Forelimb muscle (tissue), 1 donor: ENCODE measurements around the gene RPS3A. TPM values are rescaled to one million over a fixed set of nuclear protein-coding genes. Genes with fewer than 3 reads are reported as not detected.
"Not testable (repeated sequence)": the region's sequence is repeated elsewhere in the genome, so short reads cannot be mapped to it uniquely, and the experiment has no call there.

Experiments used
- DNase-seq: peaks from one replicate; pipeline ENCODE4 v3.0.0-alpha.2; 2013; ENCODE audit warnings: low read depth
- polyA plus RNA-seq: library from polyadenylated mRNA; unstranded; fragments of 120-200 nt; gene quantifications from one replicate; pipeline ENCODE4 v1.2.1, GENCODE V29; 2013; ENCODE audit not compliant: insufficient read length

RPS3A gene
- polyA plus RNA-seq, 1 donor, result 5,513 TPM

- no peak for DNase-seq
These were observed 15.6 kb downstream of the RPS3A start for GRCh38 chr4:151114986-151115385.

- DNase-seq, result peak; percentile 31
These were observed 18.0 kb downstream of the RPS3A start for GRCh38 chr4:151117371-151117962.

GRCh38 chr4:151129796-151130195 is 30.4 kb downstream of the RPS3A start:
- DNase-seq, result no peak

DNA sequence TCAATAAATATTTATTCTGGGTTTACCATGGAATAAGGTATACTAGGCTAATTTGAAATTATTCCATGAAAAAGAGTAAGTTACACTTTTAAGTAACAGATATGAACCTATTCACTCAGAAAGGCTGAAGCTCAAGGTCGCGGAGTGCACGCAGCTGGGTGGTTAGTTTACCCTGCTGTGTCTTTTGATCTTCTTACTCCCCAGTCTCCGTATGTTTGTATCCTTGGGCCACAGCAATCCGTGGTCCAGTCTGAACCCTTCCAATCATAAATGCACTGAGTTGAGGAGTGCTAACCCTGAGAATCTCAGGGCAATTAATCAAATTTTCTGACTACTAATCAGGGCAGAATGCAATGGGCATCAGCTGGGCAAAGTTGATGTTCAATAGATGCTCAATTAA is 33.9 kb downstream of the RPS3A start:
- DNase-seq, result no peak

DNA sequence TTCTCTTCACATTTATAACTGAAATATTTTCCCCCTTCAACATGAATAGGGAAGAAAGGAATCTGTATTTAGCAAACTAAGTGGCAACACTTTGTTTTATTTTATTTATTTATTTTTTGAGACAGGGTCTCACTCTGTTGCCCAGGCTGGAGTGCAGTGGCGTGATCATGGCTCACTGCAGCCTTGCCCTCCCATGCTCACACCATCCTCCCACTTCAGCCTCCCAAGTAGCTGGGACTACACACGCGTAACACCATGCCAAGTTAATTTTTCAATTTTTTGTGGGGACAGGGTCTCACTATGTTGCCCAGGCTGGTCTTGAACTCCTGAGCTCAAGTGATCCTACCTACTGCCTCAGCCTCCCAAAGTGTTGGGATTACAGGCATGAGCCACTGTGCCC is 36.6 kb downstream of the RPS3A start:
- not testable (repeated sequence) for DNase-seq

DNA sequence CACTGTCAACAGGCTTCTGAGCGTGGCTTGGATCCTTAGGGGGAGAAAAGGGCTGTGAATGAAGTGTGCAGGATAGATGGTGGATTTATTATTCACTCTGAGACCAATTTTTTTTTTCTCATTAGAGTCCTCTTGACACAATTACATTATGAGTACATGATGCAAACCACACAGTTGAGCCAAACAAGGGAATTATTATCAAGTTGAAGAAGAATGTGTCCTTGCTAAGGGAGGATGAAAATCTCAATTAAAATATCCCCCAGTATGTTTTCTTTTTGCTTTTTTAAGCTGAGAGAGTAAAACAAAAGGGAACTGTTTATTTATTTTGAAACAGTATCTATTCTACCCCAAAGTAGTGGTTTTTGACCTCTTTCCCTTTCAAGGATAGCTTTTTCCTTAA is 40.4 kb downstream of the RPS3A start:
- no peak for DNase-seq

DNA sequence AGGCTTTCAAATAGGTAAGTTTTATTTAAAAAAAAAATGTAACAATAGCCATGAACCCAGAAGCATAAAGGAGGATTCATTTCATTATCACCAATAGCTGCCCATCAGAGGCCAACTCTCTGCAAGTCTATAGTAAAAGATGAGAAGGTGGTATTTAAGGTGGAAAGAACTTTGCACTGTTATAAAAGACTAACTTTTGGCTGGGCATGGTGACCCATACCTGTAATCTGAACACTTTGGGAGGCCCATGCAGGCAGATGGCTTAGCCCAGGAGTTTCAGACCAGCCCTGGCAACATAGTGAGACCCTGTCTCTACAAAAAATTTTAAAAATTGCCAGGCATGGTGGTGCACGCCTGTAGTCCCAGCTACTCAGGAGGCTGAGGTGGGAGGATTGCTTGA is 43.3 kb downstream of the RPS3A start:
- DNase-seq, result no peak

- no peak for DNase-seq
These were observed 43.7 kb downstream of the RPS3A start for GRCh38 chr4:151143162-151143561.

DNA sequence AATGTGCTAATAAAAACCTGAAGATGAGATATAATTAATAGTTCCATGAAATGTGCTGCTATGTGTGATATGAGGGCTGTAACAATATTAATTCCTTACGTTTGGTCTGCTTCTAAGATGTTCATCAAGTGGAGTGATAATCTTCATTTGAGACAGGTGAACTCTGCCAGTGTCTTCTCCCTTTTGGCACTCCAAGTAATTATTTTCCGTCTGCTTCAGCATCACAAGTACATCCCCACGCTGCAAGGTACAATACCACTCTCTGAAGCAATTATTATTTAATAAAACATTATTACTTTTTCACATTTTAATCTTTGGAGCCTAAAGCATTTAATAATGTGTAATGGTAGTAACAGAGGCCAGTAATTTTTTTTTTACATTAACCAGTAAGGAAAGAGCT is 44.4 kb downstream of the RPS3A start:
- DNase-seq, result no peak

DNA sequence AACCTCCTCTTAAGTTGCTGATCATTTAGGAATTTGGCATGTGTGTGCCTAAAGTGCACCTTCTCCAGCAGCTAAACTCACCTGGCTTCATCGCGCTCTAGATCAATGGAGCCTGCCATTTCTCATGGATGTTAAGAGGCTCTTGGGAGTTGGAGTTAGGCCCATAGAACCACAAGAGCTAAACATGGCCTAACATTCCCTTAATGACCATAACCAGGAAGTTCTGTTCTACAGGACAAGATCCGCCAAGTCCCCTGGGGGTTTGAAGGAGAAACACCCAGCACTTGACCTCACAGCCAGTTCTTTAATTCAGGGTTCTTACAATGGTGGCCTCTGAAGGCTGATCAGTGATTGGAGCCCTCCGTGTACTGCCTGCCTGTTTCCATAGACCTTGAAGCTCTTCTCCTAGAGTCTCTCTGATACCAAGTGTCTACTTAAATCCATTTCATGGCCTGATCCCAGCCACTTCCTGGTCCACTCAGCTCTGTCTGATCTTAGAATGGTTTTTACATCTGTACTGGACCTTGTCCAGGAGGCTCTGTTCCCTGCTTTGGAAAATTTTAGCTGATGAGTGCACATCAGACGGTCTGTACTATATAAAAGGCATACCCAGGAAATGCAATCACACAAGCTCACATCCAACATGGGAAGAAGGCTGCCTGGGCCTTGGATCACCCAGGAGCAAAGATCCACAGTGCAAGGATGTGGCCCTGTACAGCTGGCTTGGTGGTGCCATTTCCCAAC is 45.1 kb downstream of the RPS3A start:
- DNase-seq, result no peak

GRCh38 chr4:151147000-151147399 is 47.6 kb downstream of the RPS3A start:
- no peak for DNase-seq

- no peak for DNase-seq
These were observed 48.8 kb downstream of the RPS3A start for GRCh38 chr4:151148261-151148660.

DNA sequence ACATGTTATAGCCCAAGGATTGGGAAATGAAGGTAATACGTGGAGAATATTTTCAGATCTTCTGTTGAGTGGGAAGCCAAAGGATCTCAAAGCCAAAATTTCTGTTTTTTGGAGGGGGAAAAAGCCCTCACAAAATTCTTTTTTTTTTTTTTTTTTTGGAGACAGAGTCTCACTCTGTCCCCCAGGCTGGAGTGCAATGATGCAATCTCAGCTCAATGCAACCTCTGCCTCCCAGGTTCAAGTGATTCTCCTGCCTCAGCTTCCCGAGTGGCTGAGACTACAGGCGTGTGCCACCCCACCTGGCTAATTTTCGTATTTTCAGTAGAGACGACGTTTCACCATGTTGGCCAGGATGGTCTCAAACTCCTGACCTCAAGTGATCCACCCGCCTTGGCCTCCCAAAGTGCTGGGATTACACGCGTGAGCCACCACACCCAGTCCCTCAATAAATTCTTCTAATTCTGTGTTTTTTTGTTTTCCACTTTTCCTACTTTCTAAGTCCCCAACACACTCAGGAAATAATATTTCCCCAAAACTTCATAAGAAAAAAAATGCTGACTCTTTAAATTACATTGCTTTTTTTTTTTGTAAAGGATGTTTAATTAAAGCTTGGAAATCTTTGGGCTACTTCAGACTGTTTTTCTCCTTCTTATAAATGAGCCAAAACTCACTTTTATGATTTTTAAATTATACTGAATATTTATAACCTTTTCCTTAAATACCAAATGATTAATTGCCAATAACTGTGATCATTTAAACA is 51.6 kb downstream of the RPS3A start:
- no peak for DNase-seq

- no peak for DNase-seq
These were observed 52.6 kb downstream of the RPS3A start for GRCh38 chr4:151152028-151152427.

DNA sequence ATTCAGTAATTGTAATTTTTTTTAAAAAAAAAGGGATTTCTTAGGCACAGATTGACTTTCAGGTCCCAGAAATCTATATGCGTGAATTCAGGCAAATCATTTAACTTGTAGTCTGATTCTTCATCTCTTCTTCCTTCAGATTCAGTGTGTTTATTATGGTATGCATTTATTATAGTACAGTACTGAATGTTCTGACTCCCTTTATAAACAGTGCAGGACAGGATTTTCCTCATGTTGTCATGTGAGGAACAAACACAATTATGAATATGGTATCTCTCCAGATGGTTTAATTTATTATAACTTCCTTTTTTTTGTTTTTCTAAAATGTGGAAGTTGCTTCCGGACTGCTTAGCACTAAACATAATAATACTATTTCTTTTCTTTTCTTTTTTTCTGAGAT is 54.2 kb downstream of the RPS3A start:
- DNase-seq, result no peak

Other genes with a start within 250 kb of the RPS3A start
- gene LRBA, start 84.3 kb upstream of the RPS3A start, polyA plus RNA-seq, result 21.0 TPM
- gene PRSS48, start 177.5 kb downstream of the RPS3A start, polyA plus RNA-seq, result not detected
- gene SH3D19, start 226.0 kb downstream of the RPS3A start, polyA plus RNA-seq, result 27.9 TPM